MM.1S (cell line): ENCODE results near the gene KIN.
"Not testable (repeated sequence)": the region's sequence is repeated elsewhere in the genome, so short reads cannot be mapped to it uniquely, and the experiment has no call there.

Experiments
- DNase-seq: peaks from one replicate; pipeline ENCODE4 v3.0.0-alpha.2; 2015
- H2AFZ ChIP-seq: fragments of 300-600 bp; sonication (generic); 2 replicates; pipeline ENCODE4 v1.6.0; 2016; ENCODE audit warnings: antibody characterized with exemption, low read length
- H3F3A ChIP-seq: fragments of 300-600 bp; sonication (generic); 2 replicates; pipeline ENCODE4 v1.6.1; 2016; ENCODE audit warnings: mild to moderate bottlenecking, antibody characterized with exemption, low read length, moderate library complexity, mixed read lengths; ENCODE audit not compliant: insufficient read depth
- H3K27ac ChIP-seq: fragments of 300-600 bp; sonication (generic); 2 replicates; pipeline ENCODE4 v1.5.1; 2016; ENCODE audit warnings: mild to moderate bottlenecking, low read length
- H3K27me3 ChIP-seq: fragments of 300-600 bp; sonication (generic); replicated peaks from 2 replicates; pipeline ENCODE4 v1.6.0; 2016; ENCODE audit warnings: low read length; ENCODE audit not compliant: insufficient read depth
- H3K36me3 ChIP-seq: fragments of 300-600 bp; sonication (generic); replicated peaks from 2 replicates; pipeline ENCODE4 v1.6.1; 2016; ENCODE audit warnings: mild to moderate bottlenecking, low read length, mixed read lengths; ENCODE audit not compliant: insufficient read depth
- H3K4me1 ChIP-seq: fragments of 300-600 bp; sonication (generic); 2 replicates; pipeline ENCODE4 v1.6.1; 2016; ENCODE audit warnings: low read length, mixed read lengths
- H3K4me2 ChIP-seq: fragments of 300-600 bp; sonication (generic); 2 replicates; pipeline ENCODE4 v1.6.0; 2016; ENCODE audit warnings: low read depth, low read length
- H3K4me3 ChIP-seq: fragments of 300-600 bp; sonication (generic); 2 replicates; pipeline ENCODE4 v1.5.1; 2016; ENCODE audit warnings: low read length, mixed read lengths
- H3K79me2 ChIP-seq: fragments of 300-600 bp; sonication (generic); 2 replicates; pipeline ENCODE4 v1.6.1; 2016; ENCODE audit warnings: mixed run types, low read length, mixed read lengths
- H3K9ac ChIP-seq: fragments of 300-600 bp; sonication (generic); 2 replicates; pipeline ENCODE4 v1.6.1; 2016; ENCODE audit warnings: low read length, mixed read lengths
- H3K9me2 ChIP-seq: fragments of 300-600 bp; sonication (generic); replicated peaks from 2 replicates; pipeline ENCODE4 v1.6.1; 2016; ENCODE audit warnings: mild to moderate bottlenecking, low read length, mixed read lengths; ENCODE audit not compliant: insufficient read depth
- H3K9me3 ChIP-seq: fragments of 300-600 bp; sonication (generic); replicated peaks from 2 replicates; pipeline ENCODE4 v1.6.1; 2016; ENCODE audit warnings: mild to moderate bottlenecking, low read length, mixed read lengths; ENCODE audit not compliant: insufficient read depth
- H4K20me1 ChIP-seq: fragments of 300-600 bp; sonication (generic); 2 replicates; pipeline ENCODE4 v1.6.1; 2016; ENCODE audit warnings: mild to moderate bottlenecking, low read length, moderate library complexity, mixed read lengths; ENCODE audit not compliant: insufficient read depth
- CTCF ChIP-seq: fragments of 300-600 bp; sonication (generic); IDR thresholded peaks from 2 replicates; pipeline ENCODE4 v1.5.1; 2016; ENCODE audit warnings: antibody characterized with exemption, low read length, mixed read lengths
- EZH2 ChIP-seq: fragments of 300-600 bp; sonication (generic); optimal IDR thresholded peaks from 2 replicates; pipeline ENCODE3; 2017; ENCODE audit warnings: low read depth, mild to moderate bottlenecking, antibody characterized with exemption, low read length, mixed read lengths
- EZH2phosphoT487 ChIP-seq: fragments of 300-600 bp; sonication (generic); IDR thresholded peaks from 2 replicates; pipeline ENCODE4 v1.6.1; 2018; ENCODE audit warnings: antibody characterized with exemption, low read length

KIN gene

DNA sequence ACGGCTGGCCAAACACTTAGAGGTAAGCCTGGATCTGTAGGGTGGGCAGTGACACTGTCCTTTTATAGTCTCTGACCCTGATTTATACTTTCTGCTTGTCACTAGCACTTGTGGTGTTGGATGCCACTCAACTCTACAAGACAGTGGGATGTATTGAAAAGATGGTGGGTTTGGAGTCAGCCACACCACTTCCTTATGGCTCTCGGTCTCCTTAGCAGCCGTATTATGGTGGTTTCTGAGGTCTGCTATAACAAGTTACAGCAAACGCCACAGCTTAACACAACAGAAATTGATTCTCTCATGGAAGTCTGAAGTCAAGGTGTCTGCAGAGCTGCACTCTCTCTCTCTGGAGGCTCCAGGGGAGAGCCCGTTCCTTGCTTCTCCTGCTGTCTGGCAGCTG lies 70.0 kb downstream of the KIN start:
- no peak overlapping the region for H3K27ac ChIP-seq
- H3K79me2 ChIP-seq: no peaks in the 10 kb centered on the region
- H3K4me3 ChIP-seq: no peak overlapping the region
- H3K9me2 ChIP-seq: no peaks in the 10 kb centered on the region
- H3K27me3 ChIP-seq: no peaks in the 10 kb centered on the region
- H3K4me2 ChIP-seq: no peak overlapping the region
- no peaks in the 10 kb centered on the region for H4K20me1 ChIP-seq
- H3K4me1 ChIP-seq: no peaks in the 10 kb centered on the region
- no peak overlapping the region for H3K9ac ChIP-seq
- H2AFZ ChIP-seq: no peak overlapping the region
- no peaks in the 10 kb centered on the region for H3K36me3 ChIP-seq
- TF ChIP-seq EZH2: no peak
- no peak for TF ChIP-seq EZH2phosphoT487
- no peak for TF ChIP-seq CTCF
- no peaks in the 10 kb centered on the region for H3K9me3 ChIP-seq
- no peaks in the 10 kb centered on the region for H3F3A ChIP-seq
- no peak for DNase-seq

GRCh38 chr10:7715515-7715914 lies 72.3 kb downstream of the KIN start:
- TF ChIP-seq CTCF (no peak), EZH2 (no peak), EZH2phosphoT487 (no peak)
- H3K4me1 ChIP-seq: no peaks in the 10 kb centered on the region
- H3K9ac ChIP-seq: no peak overlapping the region
- H3K9me2 ChIP-seq: no peaks in the 10 kb centered on the region
- H3K79me2 ChIP-seq: no peaks in the 10 kb centered on the region
- no peaks in the 10 kb centered on the region for H3K9me3 ChIP-seq
- H3F3A ChIP-seq: no peaks in the 10 kb centered on the region
- no peaks in the 10 kb centered on the region for H3K36me3 ChIP-seq
- H4K20me1 ChIP-seq: no peaks in the 10 kb centered on the region
- no peak for DNase-seq
- H2AFZ ChIP-seq: no peak overlapping the region
- H3K27ac ChIP-seq: no peak overlapping the region
- no peak overlapping the region for H3K4me3 ChIP-seq
- H3K4me2 ChIP-seq: no peak overlapping the region
- no peaks in the 10 kb centered on the region for H3K27me3 ChIP-seq

GRCh38 chr10:7711075-7711474 lies 76.7 kb downstream of the KIN start:
- not testable (repeated sequence) for H3K27ac ChIP-seq, H3K27me3 ChIP-seq, H3K79me2 ChIP-seq, H2AFZ ChIP-seq, H3K36me3 ChIP-seq, H3K9ac ChIP-seq, H3F3A ChIP-seq, H3K9me3 ChIP-seq, H3K4me2 ChIP-seq, H3K9me2 ChIP-seq, H3K4me1 ChIP-seq, H4K20me1 ChIP-seq, H3K4me3 ChIP-seq, DNase-seq

GRCh38 chr10:7710446-7710845 lies 77.3 kb downstream of the KIN start:
- no peaks in the 10 kb centered on the region for H3F3A ChIP-seq
- H3K27ac ChIP-seq: no peak overlapping the region
- no peaks in the 10 kb centered on the region for H3K36me3 ChIP-seq
- H3K9me2 ChIP-seq: no peaks in the 10 kb centered on the region
- no peaks in the 10 kb centered on the region for H3K9me3 ChIP-seq
- H3K9ac ChIP-seq: no peak overlapping the region
- TF ChIP-seq CTCF: no peak
- TF ChIP-seq EZH2: no peak
- no peak for TF ChIP-seq EZH2phosphoT487
- no peaks in the 10 kb centered on the region for H4K20me1 ChIP-seq
- H3K79me2 ChIP-seq: no peaks in the 10 kb centered on the region
- no peak overlapping the region for H3K4me2 ChIP-seq
- no peak overlapping the region for H2AFZ ChIP-seq
- H3K27me3 ChIP-seq: no peaks in the 10 kb centered on the region
- H3K4me3 ChIP-seq: no peak overlapping the region
- H3K4me1 ChIP-seq: no peaks in the 10 kb centered on the region
- DNase-seq: no peak
